DND-41 (cell line): ENCODE measurements around the gene TMEM255B.

ENCODE experiments used
- ATAC-seq: fragments of 200-7000 bp; cut with Tn5 transposase; 3 replicates; pipeline ENCODE4 v1.9.1; 2021; ENCODE audit warnings: low read depth; ENCODE audit not compliant: insufficient read depth
- DNase-seq: peaks from one replicate; pipeline ENCODE4 v3.0.0-alpha.2; 2020
- H2AFZ ChIP-seq: 2 replicates; pipeline ENCODE4 v1.6.0; 2012; ENCODE audit warnings: low read depth, low read length
- H3K27ac ChIP-seq: 2 replicates; pipeline ENCODE4 v1.5.1; 2012; ENCODE audit warnings: low read length, inconsistent platforms
- H3K27me3 ChIP-seq: fragments of 200-600 bp; sonication (generic); 2 replicates; pipeline ENCODE4 v1.6.0; 2012; ENCODE audit warnings: low read length, mild to moderate bottlenecking, inconsistent platforms; ENCODE audit not compliant: insufficient read depth, poor library complexity
- H3K36me3 ChIP-seq: 2 replicates; pipeline ENCODE4 v1.5.1; 2012; ENCODE audit warnings: low read length, inconsistent platforms; ENCODE audit not compliant: insufficient read depth
- H3K4me1 ChIP-seq: 2 replicates; pipeline ENCODE4 v1.5.1; 2012; ENCODE audit warnings: mild to moderate bottlenecking, low read length; ENCODE audit not compliant: insufficient read depth
- H3K4me2 ChIP-seq: 2 replicates; pipeline ENCODE4 v1.6.0; 2012; ENCODE audit warnings: mild to moderate bottlenecking, moderate library complexity, low read length, inconsistent platforms; ENCODE audit not compliant: insufficient read depth
- H3K4me3 ChIP-seq, 2 experiments: fragments of 200-600 bp in 1 of 2; shearing (Covaris generic) in 1 of 2; 2 replicates each; pipeline ENCODE4 v1.5.1; 2012 to 2016; ENCODE audit warnings: inconsistent platforms in 2 of 2, low read length in 2 of 2, mild to moderate bottlenecking in 2 of 2, low read depth in 1 of 2, moderate library complexity in 1 of 2
- H3K79me2 ChIP-seq: 2 replicates; pipeline ENCODE4 v1.6.0; 2012; ENCODE audit warnings: low read length, inconsistent platforms; ENCODE audit not compliant: insufficient read depth
- H3K9ac ChIP-seq: 2 replicates; pipeline ENCODE4 v1.6.0; 2012; ENCODE audit warnings: low read depth, mild to moderate bottlenecking, inconsistent platforms, low read length, moderate library complexity
- H3K9me3 ChIP-seq: 2 replicates; pipeline ENCODE4 v1.5.1; 2012; ENCODE audit warnings: low read length, moderate library complexity, mild to moderate bottlenecking, inconsistent platforms; ENCODE audit not compliant: insufficient read depth, severe bottlenecking
- H4K20me1 ChIP-seq: 2 replicates; pipeline ENCODE4 v1.6.0; 2012; ENCODE audit warnings: low read length; ENCODE audit not compliant: insufficient read depth
- EZH2 ChIP-seq: IDR thresholded peaks from 3 replicates; pipeline ENCODE4 v1.6.1; 2012; ENCODE audit warnings: borderline replicate concordance, low read depth, mild to moderate bottlenecking, moderate library complexity, low read length, inconsistent platforms; ENCODE audit not compliant: severe bottlenecking
- TF ChIP-seq, protein P1 (sequence below): IDR thresholded peaks from 2 replicates; pipeline ENCODE4 v1.5.1; 2012; ENCODE audit warnings: borderline replicate concordance, low read length, moderate library complexity, mild to moderate bottlenecking; ENCODE audit not compliant: poor library complexity, severe bottlenecking; ENCODE audit errors: extremely low read depth

Gene TMEM255B

GRCh38 chr13:113802090-113802531, 43.1 kb downstream of the TMEM255B start:
- ATAC-seq (no peak), DNase-seq (no peak)
- no peak overlapping the region for H3K4me2 ChIP-seq
- peaks cover 8% of the 10 kb centered on the region for H4K20me1 ChIP-seq
- no peaks in the 10 kb centered on the region for H3K27me3 ChIP-seq
- H3K9ac ChIP-seq: no peak overlapping the region
- no peaks in the 10 kb centered on the region for H3K4me1 ChIP-seq
- no peak overlapping the region for H3K4me3 ChIP-seq
- TF ChIP-seq, protein P1, sequence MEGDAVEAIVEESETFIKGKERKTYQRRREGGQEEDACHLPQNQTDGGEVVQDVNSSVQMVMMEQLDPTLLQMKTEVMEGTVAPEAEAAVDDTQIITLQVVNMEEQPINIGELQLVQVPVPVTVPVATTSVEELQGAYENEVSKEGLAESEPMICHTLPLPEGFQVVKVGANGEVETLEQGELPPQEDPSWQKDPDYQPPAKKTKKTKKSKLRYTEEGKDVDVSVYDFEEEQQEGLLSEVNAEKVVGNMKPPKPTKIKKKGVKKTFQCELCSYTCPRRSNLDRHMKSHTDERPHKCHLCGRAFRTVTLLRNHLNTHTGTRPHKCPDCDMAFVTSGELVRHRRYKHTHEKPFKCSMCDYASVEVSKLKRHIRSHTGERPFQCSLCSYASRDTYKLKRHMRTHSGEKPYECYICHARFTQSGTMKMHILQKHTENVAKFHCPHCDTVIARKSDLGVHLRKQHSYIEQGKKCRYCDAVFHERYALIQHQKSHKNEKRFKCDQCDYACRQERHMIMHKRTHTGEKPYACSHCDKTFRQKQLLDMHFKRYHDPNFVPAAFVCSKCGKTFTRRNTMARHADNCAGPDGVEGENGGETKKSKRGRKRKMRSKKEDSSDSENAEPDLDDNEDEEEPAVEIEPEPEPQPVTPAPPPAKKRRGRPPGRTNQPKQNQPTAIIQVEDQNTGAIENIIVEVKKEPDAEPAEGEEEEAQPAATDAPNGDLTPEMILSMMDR: no peak
- TF ChIP-seq EZH2: no peak
- H3K79me2 ChIP-seq: no peaks in the 10 kb centered on the region
- no peaks in the 10 kb centered on the region for H3K9me3 ChIP-seq
- no peaks in the 10 kb centered on the region for H3K36me3 ChIP-seq
- H2AFZ ChIP-seq: no peak overlapping the region
- H3K27ac ChIP-seq: no peak overlapping the region

DNA sequence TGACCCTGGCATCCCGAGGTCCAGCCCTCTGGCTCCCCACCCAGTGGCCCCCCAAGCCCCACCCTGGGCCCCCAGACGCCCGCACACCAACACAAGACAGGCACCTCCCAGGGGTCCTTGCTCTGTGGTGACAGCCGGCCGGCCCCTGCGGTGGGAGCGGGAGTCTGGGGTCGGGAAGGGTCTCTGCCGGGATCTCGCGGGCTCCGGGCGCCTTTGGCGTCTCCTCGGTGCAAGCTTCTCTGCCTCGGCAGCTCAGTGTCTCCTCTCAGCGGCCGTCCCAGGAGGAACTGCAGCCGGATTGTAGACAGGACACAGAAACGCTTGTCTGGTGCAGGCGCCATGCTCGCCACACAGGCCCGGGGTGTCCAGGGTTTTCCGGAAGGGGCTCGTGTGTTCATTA, 43.7 kb downstream of the TMEM255B start:
- H3K4me3 ChIP-seq: no peak overlapping the region
- TF ChIP-seq, protein P1: no peak
- no peak for TF ChIP-seq EZH2
- no peaks in the 10 kb centered on the region for H3K79me2 ChIP-seq
- peaks cover 8% of the 10 kb centered on the region for H4K20me1 ChIP-seq
- ATAC-seq: no peak
- no peak overlapping the region for H3K4me2 ChIP-seq
- H3K9me3 ChIP-seq: peaks cover 3% of the 10 kb centered on the region
- no peaks in the 10 kb centered on the region for H3K4me1 ChIP-seq
- H3K27ac ChIP-seq: no peak overlapping the region
- DNase-seq: no peak
- H2AFZ ChIP-seq: no peak overlapping the region
- no peak overlapping the region for H3K9ac ChIP-seq
- no peaks in the 10 kb centered on the region for H3K36me3 ChIP-seq
- H3K27me3 ChIP-seq: no peaks in the 10 kb centered on the region

- DNase-seq: no peak
- Histone ChIP-seq H3K9ac (no peak overlapping the region), H3K36me3 (no peaks in the 10 kb centered on the region), H3K27me3 (no peaks in the 10 kb centered on the region), H3K4me2 (no peak overlapping the region), H4K20me1 (peaks cover 8% of the 10 kb centered on the region), H3K9me3 (peaks cover 10% of the 10 kb centered on the region), H3K4me3 (no peak overlapping the region), H2AFZ (no peak overlapping the region), H3K4me1 (no peaks in the 10 kb centered on the region), H3K27ac (no peak overlapping the region), H3K79me2 (no peaks in the 10 kb centered on the region)
- ATAC-seq: no peak
- TF ChIP-seq, protein P1: no peak
- TF ChIP-seq EZH2: no peak
Measured at GRCh38 chr13:113803409-113804016, 44.5 kb downstream of the TMEM255B start.
